HG03045 (cell line): ENCODE data around the gene DDI1.
"Not testable (repeated sequence)": the region's sequence is repeated elsewhere in the genome, so short reads cannot be mapped to it uniquely, and the experiment has no call there.

Source experiments
- ATAC-seq: cut with Tn5 transposase; IDR thresholded peaks from one replicate; pipeline ENCODE4 v1.9.1; 2021; ENCODE audit warnings: mild to moderate bottlenecking, moderate library complexity; ENCODE audit not compliant: unreplicated experiment

The DDI1 gene

DNA sequence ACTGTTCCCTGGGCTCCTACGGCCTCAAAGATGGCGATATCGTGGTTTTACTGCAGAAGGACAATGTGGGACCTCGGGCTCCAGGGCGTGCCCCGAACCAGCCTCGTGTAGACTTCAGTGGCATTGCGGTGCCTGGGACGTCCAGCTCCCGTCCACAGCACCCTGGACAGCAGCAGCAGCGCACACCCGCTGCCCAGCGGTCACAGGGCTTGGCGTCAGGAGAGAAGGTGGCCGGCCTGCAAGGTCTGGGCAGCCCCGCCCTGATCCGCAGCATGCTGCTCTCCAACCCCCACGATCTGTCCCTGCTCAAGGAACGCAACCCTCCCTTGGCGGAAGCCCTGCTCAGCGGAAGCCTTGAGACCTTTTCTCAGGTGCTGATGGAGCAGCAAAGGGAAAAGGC lies 555 bp downstream of the DDI1 start:
- ATAC-seq, result no peak

DNA sequence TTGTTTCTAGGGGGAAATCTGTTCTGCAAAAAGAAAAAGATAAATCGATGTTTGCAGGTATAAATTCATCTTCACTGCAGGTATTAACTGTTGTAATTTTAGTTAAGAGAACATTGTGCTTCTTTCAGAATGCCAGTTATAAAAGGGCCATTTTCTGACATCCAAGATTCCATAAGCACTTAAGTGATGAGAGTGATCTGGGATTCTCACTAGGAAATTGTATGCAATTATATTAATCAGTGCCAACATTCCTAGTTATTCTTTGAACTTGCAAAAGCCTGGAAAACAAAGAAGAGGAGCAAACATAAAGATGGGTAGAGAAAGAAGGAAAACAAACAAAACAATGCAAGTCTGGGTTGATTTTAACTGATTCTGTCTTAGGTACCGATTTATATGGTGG lies 5.4 kb downstream of the DDI1 start:
- ATAC-seq, result no peak

DNA sequence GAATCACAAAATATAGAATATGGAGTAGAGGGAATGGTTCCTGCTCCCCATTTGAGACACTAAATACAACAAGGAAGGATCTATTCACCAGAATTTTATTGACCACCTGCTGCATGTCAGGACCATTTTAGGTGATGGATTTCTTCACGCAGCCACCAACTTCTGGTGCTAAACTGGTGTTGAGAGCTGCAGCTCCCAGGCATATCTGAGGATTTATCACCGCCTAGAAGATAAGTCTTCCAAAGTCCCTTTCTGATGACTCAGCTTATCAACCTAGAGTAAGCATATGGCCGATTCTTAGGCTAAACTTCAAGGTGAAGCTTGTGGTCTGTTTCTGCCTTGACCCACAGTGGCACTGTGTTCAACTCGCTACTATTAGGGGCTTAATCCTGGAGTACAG lies 6.7 kb downstream of the DDI1 start:
- no peak for ATAC-seq

GRCh38 chr11:104043678-104044239 lies 7.3 kb downstream of the DDI1 start:
- no peak for ATAC-seq

DNA sequence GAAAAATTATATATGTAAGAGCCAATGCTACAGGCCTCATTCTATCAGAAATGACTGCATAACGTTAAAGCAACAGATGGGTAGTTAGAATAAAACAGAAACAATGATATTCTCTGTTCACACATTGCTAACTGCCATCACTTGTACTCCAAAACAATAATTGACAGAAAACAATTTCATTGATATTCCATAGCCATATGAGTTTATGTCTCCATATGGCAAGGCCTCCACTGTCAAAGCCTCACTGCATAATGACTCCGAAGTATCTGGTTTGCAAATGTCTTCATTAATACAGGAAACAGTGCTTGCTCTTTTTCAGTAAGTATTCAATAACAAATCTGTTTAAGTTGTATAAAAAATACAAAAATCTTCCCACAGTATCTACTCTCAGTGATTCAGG lies 9.9 kb downstream of the DDI1 start:
- no peak for ATAC-seq

GRCh38 chr11:104046858-104047257 lies 10.4 kb downstream of the DDI1 start:
- ATAC-seq, result not testable (repeated sequence)

- ATAC-seq, result no peak
These were observed 12.7 kb downstream of the DDI1 start for GRCh38 chr11:104049116-104049515.

- no peak for ATAC-seq
These were observed 15.3 kb downstream of the DDI1 start for GRCh38 chr11:104051778-104052177.

- no peak for ATAC-seq
These were observed 17.5 kb downstream of the DDI1 start for GRCh38 chr11:104053743-104054478.

GRCh38 chr11:104054911-104055529 lies 18.6 kb downstream of the DDI1 start:
- no peak for ATAC-seq

DNA sequence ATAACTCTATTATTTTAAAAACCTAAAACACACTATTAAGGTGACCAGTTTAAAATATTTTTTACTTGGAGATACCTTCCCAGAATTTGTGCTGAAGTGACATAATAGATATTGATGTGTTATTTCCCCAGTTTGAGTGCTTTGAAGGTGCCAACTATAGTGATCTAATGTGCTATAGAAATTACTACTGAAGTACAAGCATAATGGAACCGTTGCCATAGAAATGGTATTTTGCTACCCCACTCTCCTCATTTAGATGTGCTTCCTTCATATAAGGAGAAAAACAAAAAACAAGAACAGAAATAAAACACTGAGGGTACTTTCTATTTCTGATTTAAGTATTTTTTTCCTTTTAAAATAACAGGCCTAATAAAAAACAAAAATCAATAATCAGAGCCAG lies 19.2 kb downstream of the DDI1 start:
- no peak for ATAC-seq

GRCh38 chr11:104057908-104058307 lies 21.5 kb downstream of the DDI1 start:
- ATAC-seq, result no peak

DNA sequence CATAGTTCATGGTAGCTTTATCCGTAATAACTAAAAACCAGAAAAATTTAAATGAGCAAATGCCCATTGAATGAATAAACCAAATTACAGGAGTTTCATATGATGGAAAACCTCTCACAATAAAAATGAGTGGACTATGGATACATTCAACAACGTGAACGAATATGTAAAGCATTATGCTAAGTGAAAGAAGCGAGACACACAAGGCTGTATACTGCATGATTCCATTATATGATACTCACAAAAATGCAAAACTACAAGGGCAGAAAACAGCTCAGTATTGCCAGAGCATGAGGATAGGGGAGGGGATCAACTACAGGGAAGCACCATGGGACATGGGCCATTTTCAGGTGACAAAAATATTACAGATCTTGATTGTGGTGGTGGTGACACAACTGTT lies 22.2 kb downstream of the DDI1 start:
- ATAC-seq, result no peak

DNA sequence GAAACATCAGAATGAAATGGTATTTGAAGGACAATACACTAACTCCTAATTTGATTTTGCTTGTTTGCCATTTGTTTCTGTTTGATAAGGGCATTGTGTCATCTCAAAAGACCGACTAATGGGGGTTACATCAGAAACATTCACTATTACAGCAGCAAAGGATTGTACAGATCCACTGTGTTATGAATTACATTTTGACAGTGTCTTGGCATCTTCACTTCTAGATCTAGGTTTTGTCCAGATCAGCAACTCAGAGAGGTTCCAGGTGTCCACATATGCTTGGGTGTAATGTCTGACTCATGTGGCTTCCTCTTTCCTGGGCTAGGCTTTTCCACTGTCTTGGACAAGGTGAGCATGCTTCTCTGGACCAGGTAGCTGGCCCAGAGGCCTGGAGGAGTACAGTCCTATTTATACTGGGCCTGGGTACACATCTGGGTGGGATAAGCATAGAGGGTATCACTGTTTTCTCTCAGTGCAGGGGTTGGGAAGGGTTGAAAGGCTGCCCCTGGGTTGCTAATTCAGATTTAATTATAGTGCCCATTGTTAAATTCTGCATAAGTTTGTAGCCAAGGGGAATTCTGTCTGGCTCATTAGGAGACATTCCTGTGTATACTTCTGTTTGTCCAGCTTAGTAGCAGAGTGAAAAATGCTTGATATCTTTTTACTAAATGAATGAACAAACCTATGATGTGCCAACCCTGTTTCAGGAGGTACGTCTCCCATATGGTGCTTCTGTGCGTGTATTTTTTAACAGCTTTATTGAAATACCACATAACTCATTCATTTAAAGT lies 23.8 kb downstream of the DDI1 start:
- no peak for ATAC-seq

DNA sequence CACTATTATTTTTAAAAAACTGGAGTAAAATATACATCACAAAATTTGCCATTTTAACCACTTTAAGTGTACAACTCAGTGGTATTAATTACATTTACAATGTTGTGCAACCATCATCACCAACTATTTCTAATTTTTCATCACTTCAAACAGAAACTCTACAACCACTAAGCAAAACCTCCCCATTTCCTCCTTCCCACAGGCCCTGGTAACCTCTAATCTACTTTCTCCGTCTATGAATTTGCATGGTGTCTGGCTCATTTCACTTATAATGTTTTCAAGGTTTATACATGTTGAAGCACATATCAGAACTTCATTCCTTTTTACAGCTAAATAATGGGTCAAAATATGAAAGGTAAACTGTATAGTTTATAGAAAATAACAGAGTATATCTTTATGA lies 24.4 kb downstream of the DDI1 start:
- ATAC-seq, result no peak

DNA sequence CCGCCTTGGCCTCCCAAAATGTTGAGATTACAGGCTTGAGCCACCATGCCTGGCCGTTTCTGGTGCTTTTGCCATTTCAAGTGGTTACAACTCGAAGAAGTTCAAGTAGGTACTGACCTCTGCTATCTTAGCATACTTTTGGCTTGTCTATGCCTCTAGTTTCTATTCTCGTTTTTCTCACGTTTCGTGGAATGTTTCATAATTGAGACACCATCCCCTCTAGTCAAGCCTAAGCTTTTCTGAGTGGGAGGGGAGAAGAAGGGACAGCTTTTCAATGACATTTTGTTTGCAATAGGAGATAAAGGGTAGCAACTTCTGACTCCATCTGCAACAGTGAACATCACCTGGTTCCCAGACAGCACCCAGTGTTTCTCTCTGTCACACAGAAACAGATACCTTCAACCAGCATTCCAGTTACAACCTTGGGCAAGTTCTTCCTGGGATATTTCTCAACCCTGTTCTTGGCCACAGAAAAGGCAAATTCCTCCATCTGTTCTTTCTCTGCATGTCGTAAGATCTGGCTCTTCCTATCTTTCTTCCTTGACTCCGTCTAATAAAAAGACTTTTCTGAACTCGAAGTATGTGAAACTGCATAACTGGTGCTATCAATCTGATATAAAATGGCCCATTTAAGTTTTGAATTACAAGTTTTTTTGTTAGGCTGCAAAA lies 25.5 kb downstream of the DDI1 start:
- ATAC-seq, result no peak

DNA sequence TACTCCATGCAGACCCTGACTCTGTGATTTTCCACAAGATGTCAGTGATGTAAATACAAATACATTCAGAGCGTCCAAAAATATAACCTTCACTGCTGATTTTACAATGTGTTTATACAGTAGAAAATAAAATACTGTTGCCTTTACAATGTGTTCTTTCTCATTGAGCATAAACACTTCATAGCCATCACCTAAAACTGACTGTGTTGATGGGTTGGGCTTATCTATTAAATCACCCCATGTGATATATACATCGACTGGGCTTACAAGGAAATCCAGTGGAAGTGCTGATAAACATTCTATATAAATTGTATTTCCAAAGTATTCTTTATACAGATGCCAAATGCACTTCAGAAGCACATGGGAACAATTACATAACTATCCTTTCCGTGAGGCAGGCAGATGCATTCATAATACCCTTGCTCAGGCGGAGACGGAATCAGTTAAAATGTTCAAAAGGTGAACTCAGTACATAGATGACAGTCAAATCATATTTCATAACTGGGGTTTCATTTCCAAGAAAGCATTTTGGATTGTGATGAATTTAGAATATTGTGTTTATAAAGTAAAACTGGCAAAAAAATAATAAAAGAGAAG lies 27.7 kb downstream of the DDI1 start:
- ATAC-seq, result no peak

- ATAC-seq, result no peak
These were observed 31.1 kb downstream of the DDI1 start for GRCh38 chr11:104067534-104067933.

- peak; percentile 68 for ATAC-seq
These were observed 37.7 kb downstream of the DDI1 start for GRCh38 chr11:104073950-104074705.

DNA sequence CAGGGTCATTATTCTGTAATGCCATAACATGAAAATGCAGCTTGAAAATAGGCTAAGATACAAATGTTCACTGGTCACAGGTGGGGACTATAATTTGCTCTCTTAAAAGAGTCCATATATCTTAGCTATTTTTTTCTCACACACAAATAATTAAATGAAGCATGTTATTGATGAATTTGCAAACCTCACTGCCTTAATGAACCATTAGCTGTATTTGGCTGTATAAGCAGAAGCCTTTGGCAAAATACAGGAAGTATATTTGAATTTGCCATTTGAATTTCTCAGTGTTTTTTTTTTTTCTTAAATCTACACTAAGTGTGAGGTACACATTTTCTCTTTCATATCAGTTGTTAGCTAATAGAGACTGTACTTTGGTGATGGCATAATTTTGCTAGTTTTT lies 38.7 kb downstream of the DDI1 start:
- ATAC-seq, result no peak
